Measurements from ENCODE around the gene ACACA.

ACACA gene

GRCh38 chr17:37137070-37137610 lies 269.5 kb downstream of the ACACA start:
- POLR2A ChIA-PET (ENCODE audit: low non-redundant PET) = no interaction called here

GRCh38 chr17:37135576-37135975 lies 271.1 kb downstream of the ACACA start:
- POLR2A ChIA-PET (ENCODE audit: low non-redundant PET) = no interaction called here
- CTCF ChIA-PET = no interaction called here
- no peak for TF ChIP-seq CTCF (conservative IDR thresholded peaks at IDR 0.05; ENCODE audit: low read depth)

More at GRCh38 chr17:37137070-37137610, 269.5 kb downstream of the ACACA start:
- no peak for TF ChIP-seq CTCF (conservative IDR thresholded peaks at IDR 0.05; ENCODE audit: low read depth)
- DNase-seq (ENCODE audit: low spot score) = no peak
- H3K27ac ChIP-seq = no peak overlapping the region
- CTCF ChIA-PET = no interaction called here

GRCh38 chr17:37134050-37134449 lies 272.6 kb downstream of the ACACA start:
- TF ChIP-seq CTCF (conservative IDR thresholded peaks at IDR 0.05; ENCODE audit: low read depth) = no peak
- H3K27ac ChIP-seq = no peak overlapping the region
- no peak for DNase-seq (ENCODE audit: low spot score)
- POLR2A ChIA-PET (ENCODE audit: low non-redundant PET) = no interaction called here
- CTCF ChIA-PET = no interaction called here

More at GRCh38 chr17:37135576-37135975, 271.1 kb downstream of the ACACA start:
- DNase-seq (ENCODE audit: low spot score) = no peak
- no peak overlapping the region for H3K27ac ChIP-seq

GRCh38 chr17:37133136-37133535 lies 273.5 kb downstream of the ACACA start:
- ChIA-PET CTCF (interaction anchor here (1.1 kb wide), 1 partner anchor 17 kb away, joined by 5 read pairs; no protein-coding TSS in a partner anchor), POLR2A (ENCODE audit: low non-redundant PET) (no interaction called here)
- no peak for TF ChIP-seq CTCF (conservative IDR thresholded peaks at IDR 0.05; ENCODE audit: low read depth)
- no peak for DNase-seq (ENCODE audit: low spot score)
- no peak overlapping the region for H3K27ac ChIP-seq

GRCh38 chr17:37131669-37132611 lies 274.7 kb downstream of the ACACA start:
- ChIA-PET CTCF (interaction anchor here (1.1 kb wide), 1 partner anchor 19 kb away, joined by 5 read pairs; no protein-coding TSS in a partner anchor), POLR2A (ENCODE audit: low non-redundant PET) (no interaction called here)
- no peak overlapping the region for H3K27ac ChIP-seq
- no peak for TF ChIP-seq CTCF (conservative IDR thresholded peaks at IDR 0.05; ENCODE audit: low read depth)
- DNase-seq (ENCODE audit: low spot score) = no peak

- ChIA-PET POLR2A (ENCODE audit: low non-redundant PET) (no interaction called here), CTCF (interaction anchor here (0.6 kb wide), 1 partner anchor 50 kb away, joined by 5 read pairs; no protein-coding TSS in a partner anchor)
- no peak overlapping the region for H3K27ac ChIP-seq
- TF ChIP-seq CTCF (conservative IDR thresholded peaks at IDR 0.05; ENCODE audit: low read depth) = no peak
- DNase-seq (ENCODE audit: low spot score) = no peak
Measured at GRCh38 chr17:37130984-37131446, 275.6 kb downstream of the ACACA start.
